A549 (cell line): ENCODE data around the gene PANX2. TPM values are rescaled to one million over a fixed set of nuclear protein-coding genes. Genes with fewer than 3 reads are reported as not detected.

Experiments
- ATAC-seq, 2 experiments: fragments of 200-7000 bp in 1 of 2; fragments of >200 bp in 1 of 2; cut with Nextera tagmentation in 1 of 2; cut with Tn5 transposase in 1 of 2; 3 replicates each; pipeline versions ENCODE4 v1.8.0 to v1.9.1; 2018 to 2020; ENCODE audit warnings: mild to moderate bottlenecking in 1 of 2, moderate library complexity in 1 of 2
- CTCF ChIA-PET: fragments of 300-600 bp; sonication (Branson Sonifier 250); formaldehyde crosslinking; extraction: SDS; loops from one replicate; lab custom pipeline; 2021; ENCODE audit warnings: antibody characterized with exemption, inconsistent platforms; lab: Yijun Ruan, JAX
- POLR2A ChIA-PET: fragments of 350-600 bp; formaldehyde crosslinking; extraction: SDS; loops from one replicate; lab custom pipeline; 2021; ENCODE audit warnings: antibody characterized with exemption, inconsistent platforms; lab: Yijun Ruan, JAX
- DNase-seq, 2 experiments: peaks; one replicate each; pipeline versions ENCODE4 v3.0.0 to v3.0.0-alpha.2; 2011 to 2016; ENCODE audit warnings: low read depth in 1 of 2, low spot score in 1 of 2
- FAIRE-seq: peaks from 2 replicates; lab custom pipeline; 2011; peaks lifted over from hg19 to GRCh38; lab: Jason Lieb, UNC
- H3K27ac ChIP-seq, 2 experiments: fragments of >200 bp; sonication (Bioruptor Twin); formaldehyde crosslinking; 3 replicates each; pipeline ENCODE4 v1.5.1; 2016 to 2017
- H3K4me1 ChIP-seq: fragments of >200 bp; sonication (Bioruptor Twin); formaldehyde crosslinking; 3 replicates; pipeline ENCODE4 v1.6.1; 2016
- H3K4me2 ChIP-seq: fragments of >200 bp; sonication (Bioruptor Twin); formaldehyde crosslinking; 3 replicates; pipeline ENCODE4 v1.6.1; 2016
- H3K4me3 ChIP-seq: fragments of >200 bp; sonication (Bioruptor Twin); formaldehyde crosslinking; 3 replicates; pipeline ENCODE4 v1.5.1; 2016
- H3K9me3 ChIP-seq: fragments of >200 bp; sonication (Bioruptor Twin); formaldehyde crosslinking; 3 replicates; pipeline ENCODE4 v1.6.1; 2016
- ATOH8 ChIP-seq: fragments of 250-450 bp; sonication (Bioruptor Pico); IDR thresholded peaks from 2 replicates; pipeline ENCODE4 v1.5.0; 2020; ENCODE audit warnings: low read depth, mild to moderate bottlenecking, moderate library complexity
- E2F6 ChIP-seq: IDR thresholded peaks from 2 replicates; pipeline ENCODE4 v1.6.1; 2012; ENCODE audit warnings: low read depth, borderline replicate concordance
- FOSB ChIP-seq: fragments of 250-450 bp; sonication (Bioruptor Pico); IDR thresholded peaks from 2 replicates; pipeline ENCODE4 v1.5.0; 2020; ENCODE audit warnings: mild to moderate bottlenecking, moderate library complexity
- HEYL ChIP-seq: fragments of 250-450 bp; sonication (Bioruptor Pico); IDR thresholded peaks from 2 replicates; pipeline ENCODE4 v1.8.0; 2021; ENCODE audit warnings: mild to moderate bottlenecking, moderate library complexity
- JUNB ChIP-seq: fragments of >200 bp; sonication (Bioruptor Twin); formaldehyde crosslinking; IDR thresholded peaks from 2 replicates; pipeline ENCODE4 v1.6.1; 2016
- KDM1A ChIP-seq: fragments of 200-600 bp; sonication (generic); IDR thresholded peaks from 2 replicates; pipeline ENCODE4 v1.6.1; 2016; ENCODE audit warnings: low read depth, mild to moderate bottlenecking
- KDM5A ChIP-seq: fragments of 200-600 bp; sonication (generic); IDR thresholded peaks from 2 replicates; pipeline ENCODE4 v1.6.1; 2016; ENCODE audit warnings: antibody characterized with exemption, mild to moderate bottlenecking
- MAZ ChIP-seq: fragments of 150-350 bp; IDR thresholded peaks from 2 replicates; pipeline ENCODE4 v1.6.1; 2014; ENCODE audit warnings: antibody characterized with exemption, low read depth, low read length, borderline replicate concordance
- MYC ChIP-seq: IDR thresholded peaks from 2 replicates; pipeline ENCODE4 v1.6.1; 2012; ENCODE audit warnings: mild to moderate bottlenecking, inconsistent platforms, low read length, improper control_type of control experiment, borderline replicate concordance
- NFE2L2 ChIP-seq: fragments of 150-350 bp; conservative IDR thresholded peaks from 2 replicates; pipeline ENCODE4 v1.6.1; 2014; ENCODE audit warnings: low read length
- NPAS2 ChIP-seq: fragments of 250-450 bp; sonication (Bioruptor Pico); IDR thresholded peaks from 2 replicates; pipeline ENCODE4 v1.8.0; 2022; ENCODE audit warnings: mild to moderate bottlenecking, moderate library complexity, borderline replicate concordance
- POLR2A ChIP-seq: IDR thresholded peaks from 2 replicates; pipeline ENCODE4 v1.6.1; 2012; ENCODE audit warnings: mild to moderate bottlenecking, low read length
- ZC3H11A ChIP-seq: fragments of 450-650 bp; IDR thresholded peaks from 2 replicates; pipeline ENCODE4 v1.6.1; 2014; ENCODE audit warnings: antibody characterized with exemption, mild to moderate bottlenecking
- ZFP36 ChIP-seq: fragments of 450-650 bp; IDR thresholded peaks from 2 replicates; pipeline ENCODE4 v1.6.1; 2014; ENCODE audit warnings: borderline replicate concordance; ENCODE audit not compliant: partially characterized antibody
- WGBS: methylation state at CpG from one replicate; pipeline ENCODE4 v1.1.6; 2017; ENCODE audit errors: missing lambda C conversion rate; 5-methylcytosine and 5-hydroxymethylcytosine counted together
- polyA plus RNA-seq, 4 experiments: library from polyadenylated mRNA; depleted of rRNA in 3 of 4; stranded (reverse); fragments of >200 nt; fragmentation: RNase III in 1 of 4; extraction: RNeasy Plus Mini Kit Qiagen cat#74134 plus additional on column Dnase treatment in 1 of 4; gene quantifications; 2 replicates in 3 of 4; 3 replicates in 1 of 4; pipeline ENCODE4 v1.2.3, GENCODE V29; 2011 to 2017
- TF ChIP-seq, protein P1 (sequence below): fragments of >200 bp; sonication (Bioruptor Twin); formaldehyde crosslinking; IDR thresholded peaks from 2 replicates; pipeline ENCODE4 v1.6.1; 2016
- TF ChIP-seq, protein P2 (sequence below): fragments of 250-450 bp; sonication (Bioruptor Pico); IDR thresholded peaks from 2 replicates; pipeline ENCODE4 v1.5.0; 2021; ENCODE audit warnings: mild to moderate bottlenecking, moderate library complexity, borderline replicate concordance

Gene PANX2
- polyA plus RNA-seq, 2 of the 4 experiments (the other 2 are of a cell fraction): 1.6 to 4.4 TPM

DNA sequence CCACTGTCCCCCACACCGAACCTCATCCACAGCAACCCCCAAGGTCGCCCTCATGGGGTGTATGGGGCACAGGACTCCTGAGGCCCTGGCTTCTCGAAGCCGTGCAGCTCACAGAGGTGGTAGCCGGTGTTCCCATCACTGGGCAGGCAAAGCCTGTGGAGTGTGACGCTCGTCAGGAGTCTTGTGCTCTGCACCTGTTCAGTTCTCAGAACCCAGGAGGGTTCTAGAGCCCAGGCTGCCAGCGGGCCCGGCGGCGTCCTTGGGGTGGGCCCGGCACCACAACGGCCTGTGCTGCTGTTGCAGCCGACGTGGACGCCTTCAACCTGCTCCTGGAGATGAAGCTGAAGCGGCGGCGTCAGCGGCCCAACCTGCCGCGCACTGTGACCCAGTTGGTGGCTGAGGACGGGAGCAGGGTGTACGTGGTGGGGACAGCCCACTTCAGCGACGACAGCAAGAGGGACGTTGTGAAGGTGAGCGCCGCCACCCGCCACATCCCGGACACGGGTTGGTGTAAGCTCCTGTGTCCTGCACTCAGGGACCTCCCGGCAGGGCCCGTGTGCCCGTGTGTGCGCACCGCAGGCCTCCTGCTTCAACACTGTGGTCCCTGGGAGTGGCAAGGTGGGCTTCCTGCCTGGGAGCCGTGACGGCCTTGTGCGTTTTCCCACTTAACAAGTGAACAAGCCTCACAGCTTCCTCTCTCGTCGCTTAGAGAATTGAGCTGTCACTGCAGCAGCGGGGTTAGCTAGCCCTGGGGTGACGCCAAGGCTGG lies 23.7 kb downstream of the PANX2 start:
- ATAC-seq (no peak), DNase-seq (no peak), FAIRE-seq (no peak)
- Histone ChIP-seq H3K27ac (no peak overlapping the region), H3K4me2 (no peak overlapping the region), H3K9me3 (no peaks in the 10 kb centered on the region), H3K4me3 (no peak overlapping the region), H3K4me1 (peaks cover 16% of the 10 kb centered on the region)
- no peak for TF ChIP-seq MAZ
- no peak for TF ChIP-seq POLR2A
- no peak for TF ChIP-seq ATOH8 (CRISPR knock-in tag)
- TF ChIP-seq JUNB: no peak
- TF ChIP-seq E2F6: no peak
- no peak for TF ChIP-seq NFE2L2
- no peak for TF ChIP-seq ZFP36
- 93% methylated on average over 20 of the region's 44 CpGs for WGBS
- ChIA-PET CTCF (interaction anchor here (1.0 to 3.1 kb wide), 5 partner anchors 10 to 48 kb away, joined by 3 to 15 read pairs (median 4); no protein-coding TSS in a partner anchor), POLR2A (no interaction called here)

DNA sequence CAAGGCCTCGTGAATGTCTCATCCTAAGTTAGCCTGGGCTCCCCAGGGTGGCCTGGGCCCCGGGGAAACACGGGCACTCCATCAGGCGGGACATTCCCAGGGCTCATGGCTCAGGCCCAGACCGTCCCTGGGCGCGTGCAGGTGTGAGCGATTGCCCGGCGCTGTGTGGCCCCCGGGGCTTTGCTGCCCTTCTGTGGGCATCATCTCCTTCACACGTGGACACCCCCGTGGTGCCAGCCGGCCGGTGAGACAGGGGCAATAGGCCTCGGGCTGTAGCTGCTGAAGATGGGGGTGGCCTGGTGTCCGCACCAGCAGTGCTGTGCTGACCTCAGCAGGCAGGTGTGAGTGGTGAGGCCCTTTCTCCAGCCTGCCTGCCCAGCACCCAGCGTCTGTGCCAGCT lies 25.7 kb downstream of the PANX2 start:
- FAIRE-seq: no peak

GRCh38 chr22:50197000-50197800 lies 26.7 kb downstream of the PANX2 start:
- H3K27ac ChIP-seq: no peak overlapping the region
- ChIA-PET POLR2A (no interaction called here), CTCF (interaction anchor here (1.2 kb wide), 1 partner anchor 50 kb away, joined by 5 read pairs; no protein-coding TSS in a partner anchor)
- ATAC-seq (no peak), DNase-seq (no peak)
- no peaks in the 10 kb centered on the region for H3K9me3 ChIP-seq
- no peak overlapping the region for H3K4me3 ChIP-seq
- WGBS: 94% methylated on average over 9 of the region's 23 CpGs
- no peaks in the 10 kb centered on the region for H3K4me1 ChIP-seq
- no peak for TF ChIP-seq POLR2A
- no peak for TF ChIP-seq JUNB
- TF ChIP-seq MYC: no peak
- no peak for TF ChIP-seq ZFP36
- no peak for TF ChIP-seq FOSB (CRISPR knock-in tag)
- TF ChIP-seq, protein P1, sequence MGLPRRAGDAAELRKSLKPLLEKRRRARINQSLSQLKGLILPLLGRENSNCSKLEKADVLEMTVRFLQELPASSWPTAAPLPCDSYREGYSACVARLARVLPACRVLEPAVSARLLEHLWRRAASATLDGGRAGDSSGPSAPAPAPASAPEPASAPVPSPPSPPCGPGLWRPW: no peak
- TF ChIP-seq NPAS2 (CRISPR knock-in tag): no peak
- TF ChIP-seq, protein P2, sequence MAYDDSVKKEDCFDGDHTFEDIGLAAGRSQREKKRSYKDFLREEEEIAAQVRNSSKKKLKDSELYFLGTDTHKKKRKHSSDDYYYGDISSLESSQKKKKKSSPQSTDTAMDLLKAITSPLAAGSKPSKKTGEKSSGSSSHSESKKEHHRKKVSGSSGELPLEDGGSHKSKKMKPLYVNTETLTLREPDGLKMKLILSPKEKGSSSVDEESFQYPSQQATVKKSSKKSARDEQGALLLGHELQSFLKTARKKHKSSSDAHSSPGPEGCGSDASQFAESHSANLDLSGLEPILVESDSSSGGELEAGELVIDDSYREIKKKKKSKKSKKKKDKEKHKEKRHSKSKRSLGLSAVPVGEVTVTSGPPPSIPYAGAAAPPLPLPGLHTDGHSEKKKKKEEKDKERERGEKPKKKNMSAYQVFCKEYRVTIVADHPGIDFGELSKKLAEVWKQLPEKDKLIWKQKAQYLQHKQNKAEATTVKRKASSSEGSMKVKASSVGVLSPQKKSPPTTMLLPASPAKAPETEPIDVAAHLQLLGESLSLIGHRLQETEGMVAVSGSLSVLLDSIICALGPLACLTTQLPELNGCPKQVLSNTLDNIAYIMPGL (CRISPR knock-in tag): no peak
- TF ChIP-seq NFE2L2: no peak
- no peak for TF ChIP-seq HEYL
- no peak for TF ChIP-seq E2F6
- TF ChIP-seq ZC3H11A: no peak
- TF ChIP-seq KDM1A: no peak
- TF ChIP-seq ATOH8 (CRISPR knock-in tag): no peak
- TF ChIP-seq, all 56 proteins: peak for 0
- no peak for FAIRE-seq
- no peak overlapping the region for H3K4me2 ChIP-seq

More for the DNA sequence above, 25.7 kb downstream of the PANX2 start:
- H3K27ac ChIP-seq: no peak overlapping the region
- peaks cover 1% of the 10 kb centered on the region for H3K4me1 ChIP-seq
- TF ChIP-seq KDM5A (no peak), HEYL (no peak)
- TF ChIP-seq, all 56 proteins: peak for 0
- ChIA-PET CTCF (interaction anchor here (1.2 kb wide), 1 partner anchor 49 kb away, joined by 5 read pairs; no protein-coding TSS in a partner anchor), POLR2A (no interaction called here)
- no peak overlapping the region for H3K4me3 ChIP-seq
- no peak overlapping the region for H3K4me2 ChIP-seq
- ATAC-seq (no peak), DNase-seq (no peak)
- WGBS: 89% methylated on average over 1 of the region's 18 CpGs
- no peaks in the 10 kb centered on the region for H3K9me3 ChIP-seq
